Endothelial cell of umbilical vein (primary cell): ENCODE data around the gene MVD. TPM values are rescaled to one million over a fixed set of nuclear protein-coding genes. Genes with fewer than 3 reads are reported as not detected.

Experiments used
- BruUV-seq: library from RNA; stranded (reverse); fragments of 400-500 nt; replicated peaks from 2 replicates; lab custom pipeline; 2021; lab: Mats Ljungman, UMichigan
- CTCF ChIA-PET: fragments of 300-600, 350-600 bp; sonication (Branson Sonifier 250); formaldehyde crosslinking; loops from one replicate; lab custom pipeline; 2021; ENCODE audit warnings: antibody characterized with exemption, inconsistent platforms; lab: Charles Lee
- POLR2A ChIA-PET: fragments of 300-600, 350-600 bp; sonication (Branson Sonifier 250); formaldehyde crosslinking; loops from one replicate; lab custom pipeline; 2021; ENCODE audit warnings: antibody characterized with exemption, inconsistent platforms; lab: Charles Lee
- DNase-seq: peaks from one replicate; pipeline ENCODE4 v3.0.0-alpha.2; 2011; ENCODE audit warnings: low read depth, low spot score
- FAIRE-seq: peaks from 2 replicates; lab custom pipeline; 2011; peaks lifted over from hg19 to GRCh38; lab: Jason Lieb, UNC
- H2AFZ ChIP-seq: 2 replicates; pipeline ENCODE4 v1.6.0; 2012; ENCODE audit warnings: low read depth, low read length, control low read depth, inconsistent platforms
- H3K27ac ChIP-seq: 2 replicates; pipeline ENCODE4 v1.5.1; 2011; ENCODE audit warnings: low read depth, mild to moderate bottlenecking, control low read depth, low read length, moderate library complexity; ENCODE audit not compliant: insufficient read depth
- H3K27me3 ChIP-seq, 2 experiments: 2 replicates each; pipeline versions ENCODE4 v1.6.0 to v1.6.1; 2011; ENCODE audit warnings: low read length in 2 of 2, mixed read lengths in 1 of 2; ENCODE audit not compliant: control insufficient read depth in 2 of 2, insufficient read depth in 2 of 2
- H3K36me3 ChIP-seq, 2 experiments: 2 replicates in 1 of 2; 3 replicates in 1 of 2; pipeline ENCODE4 v1.5.1; 2011; ENCODE audit warnings: low read length in 2 of 2, mild to moderate bottlenecking in 1 of 2, moderate library complexity in 1 of 2; ENCODE audit not compliant: control insufficient read depth in 2 of 2, insufficient read depth in 2 of 2; ENCODE audit errors: extremely low read depth in 1 of 2
- H3K4me1 ChIP-seq: 3 replicates; pipeline ENCODE4 v1.5.1; 2011; ENCODE audit warnings: mild to moderate bottlenecking, low read length; ENCODE audit not compliant: control insufficient read depth, insufficient read depth; ENCODE audit errors: extremely low read depth
- H3K4me2 ChIP-seq: 2 replicates; pipeline ENCODE4 v1.6.1; 2011; ENCODE audit warnings: low read length, control low read depth, mixed read lengths; ENCODE audit not compliant: insufficient read depth
- H3K4me3 ChIP-seq, 3 experiments: fragments of 200-600 bp in 1 of 3; sonication (generic), shearing (Covaris generic) in 1 of 3; replicated peaks in 1 of 3; 2 replicates each; pipeline ENCODE4 v1.5.1; 2011 to 2016; ENCODE audit warnings: control low read depth in 3 of 3, low read length in 3 of 3, mild to moderate bottlenecking in 2 of 3, inconsistent platforms in 1 of 3, low read depth in 1 of 3, moderate library complexity in 1 of 3; ENCODE audit not compliant: insufficient read depth in 1 of 3
- H3K79me2 ChIP-seq: 2 replicates; pipeline ENCODE4 v1.6.0; 2012; ENCODE audit warnings: low read length, inconsistent platforms; ENCODE audit not compliant: control insufficient read depth, insufficient read depth
- H3K9ac ChIP-seq: replicated peaks from 2 replicates; pipeline ENCODE3; 2011; ENCODE audit warnings: low read length, control low read depth; ENCODE audit not compliant: insufficient read depth; ENCODE audit errors: extremely low read depth
- H3K9me1 ChIP-seq: replicated peaks from 3 replicates; pipeline ENCODE4 v1.6.0; 2011; ENCODE audit warnings: mild to moderate bottlenecking, low read length; ENCODE audit not compliant: control insufficient read depth, insufficient read depth; ENCODE audit errors: extremely low read depth
- H3K9me3 ChIP-seq: replicated peaks from 2 replicates; pipeline ENCODE4 v1.5.1; 2012; ENCODE audit warnings: low read length, inconsistent platforms; ENCODE audit not compliant: control insufficient read depth, insufficient read depth
- H4K20me1 ChIP-seq: replicated peaks from 2 replicates; pipeline ENCODE3; 2011; ENCODE audit warnings: mild to moderate bottlenecking, low read length; ENCODE audit not compliant: control insufficient read depth, insufficient read depth; ENCODE audit errors: extremely low read depth
- EZH2 ChIP-seq: IDR thresholded peaks from 2 replicates; pipeline ENCODE4 v1.6.1; 2012; ENCODE audit warnings: borderline replicate concordance, low read depth, mild to moderate bottlenecking, moderate library complexity, low read length, inconsistent platforms; ENCODE audit not compliant: severe bottlenecking
- FOS ChIP-seq: IDR thresholded peaks from 2 replicates; pipeline ENCODE4 v1.6.1; 2011; ENCODE audit warnings: mild to moderate bottlenecking, low read length, moderate library complexity, borderline replicate concordance; ENCODE audit not compliant: insufficient read depth
- GATA2 ChIP-seq: IDR thresholded peaks from 2 replicates; pipeline ENCODE4 v1.7.0; 2011; ENCODE audit warnings: low read depth, mild to moderate bottlenecking, moderate library complexity, mixed read lengths, low read length; ENCODE audit not compliant: insufficient read length, insufficient read depth
- JUN ChIP-seq: IDR thresholded peaks from 2 replicates; pipeline ENCODE4 v1.6.1; 2011; ENCODE audit warnings: borderline replicate concordance, low read depth; ENCODE audit not compliant: insufficient read length, insufficient read depth
- MYC ChIP-seq: IDR thresholded peaks from one replicate; pipeline ENCODE4 v1.6.1; 2011; ENCODE audit warnings: mild to moderate bottlenecking, low read depth, low read length
- POLR2AphosphoS5 ChIP-seq: IDR thresholded peaks from 2 replicates; pipeline ENCODE4 v1.6.1; 2012; ENCODE audit warnings: low read depth, mild to moderate bottlenecking, control low read depth, low read length, moderate library complexity; ENCODE audit not compliant: insufficient read depth
- dilution Hi-C: fragments of 300-500 bp; cut with MboI; formaldehyde crosslinking; loops from one replicate; pipeline ENCODE4 v1.15.0; 2019; ENCODE audit warnings: low sequenced_read_pairs; ENCODE audit not compliant: extremely low pct_ligation_motif_present
- intact Hi-C: fragments of 100-400 bp; cut with micrococcal nuclease; formaldehyde crosslinking; loops from one replicate; pipeline ENCODE4 v1.10.0; 2022
- polyA plus RNA-seq, 4 experiments: library from polyadenylated mRNA; depleted of rRNA in 3 of 4; stranded (reverse) in 3 of 4; unstranded in 1 of 4; fragments of >200 nt; gene quantifications; 2 replicates each; pipeline versions ENCODE4 v1.2.1 to v1.2.3, GENCODE V29; 2011 to 2012; ENCODE audit warnings: missing spikeins in 1 of 4
- total RNA-seq: library from RNA; stranded (reverse); gene quantifications from 2 replicates; pipeline ENCODE4 v1.2.3, GENCODE V29; 2021
- TF ChIP-seq, protein P1 (sequence below): IDR thresholded peaks from 2 replicates; pipeline ENCODE4 v1.6.1; 2011; ENCODE audit not compliant: insufficient read depth, insufficient read length
- TF ChIP-seq, protein P2 (sequence below), 2 donors: IDR thresholded peaks; 1 replicate in 1 of 2; 2 replicates in 1 of 2; pipeline ENCODE4 v1.5.1; 2011; ENCODE audit warnings: low read length in 2 of 2, mild to moderate bottlenecking in 2 of 2, moderate library complexity in 2 of 2, control low read depth in 1 of 2, inconsistent platforms in 1 of 2, low read depth in 1 of 2; ENCODE audit not compliant: insufficient read depth in 1 of 2; ENCODE audit errors: extremely low read depth in 1 of 2

MVD gene
- total and polyA plus RNA-seq, 2 donors (not counting 3 experiments of a cell fraction or from before 2014, with no cell fraction given) = 64.4 to 142 TPM

DNA sequence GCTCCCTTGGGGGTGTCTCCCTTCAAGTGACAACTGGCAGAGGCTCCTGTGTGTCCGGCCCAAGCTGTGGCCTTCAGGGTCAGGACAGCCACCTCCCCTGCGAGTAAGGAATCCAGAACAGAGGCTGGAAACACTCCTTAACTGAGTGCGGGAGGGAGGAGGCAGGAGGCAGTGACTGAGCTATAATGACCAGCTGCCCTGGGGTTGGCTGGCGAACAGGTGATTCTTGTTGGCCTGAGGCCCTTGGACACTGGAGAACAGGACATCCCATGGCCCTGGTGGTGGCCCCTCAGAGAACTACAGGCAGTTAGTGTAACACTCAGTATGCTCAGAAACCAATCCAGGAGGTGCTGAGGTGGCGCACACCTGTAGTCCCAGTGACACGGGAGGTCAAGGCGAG lies 32.9 kb upstream of the MVD start:
- H3K9me3 ChIP-seq = no peaks in the 10 kb centered on the region
- CTCF ChIA-PET = interaction anchor here (1.4 kb wide), 1 partner anchor 33 kb away, joined by 4 read pairs; the partner anchor contains the start of gene MVD
- H3K9ac ChIP-seq = no peak overlapping the region
- peaks cover 7% of the 10 kb centered on the region for H3K4me1 ChIP-seq
- no peak overlapping the region for H3K27ac ChIP-seq
- H3K36me3 ChIP-seq = peaks cover 4 to 21% of the 10 kb centered on the region in 2 experiments
- POLR2A ChIA-PET = no interaction called here
- no peaks in the 10 kb centered on the region for H3K79me2 ChIP-seq
- FAIRE-seq = no peak
- no peak for DNase-seq
- no peak overlapping the region for H2AFZ ChIP-seq
- TF ChIP-seq JUN (no peak), POLR2AphosphoS5 (no peak)
- TF ChIP-seq, protein P1, sequence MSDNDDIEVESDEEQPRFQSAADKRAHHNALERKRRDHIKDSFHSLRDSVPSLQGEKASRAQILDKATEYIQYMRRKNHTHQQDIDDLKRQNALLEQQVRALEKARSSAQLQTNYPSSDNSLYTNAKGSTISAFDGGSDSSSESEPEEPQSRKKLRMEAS = no peak
- H3K27me3 ChIP-seq = no peaks in the 10 kb centered on the region
- no peaks in the 10 kb centered on the region for H3K9me1 ChIP-seq
- dilution Hi-C loops (no loop called here), intact Hi-C loops (no loop called here)
- H3K4me2 ChIP-seq = no peak overlapping the region
- no peaks in the 10 kb centered on the region for H4K20me1 ChIP-seq
- no peak overlapping the region for H3K4me3 ChIP-seq
- no TSS peak for BruUV-seq

DNA sequence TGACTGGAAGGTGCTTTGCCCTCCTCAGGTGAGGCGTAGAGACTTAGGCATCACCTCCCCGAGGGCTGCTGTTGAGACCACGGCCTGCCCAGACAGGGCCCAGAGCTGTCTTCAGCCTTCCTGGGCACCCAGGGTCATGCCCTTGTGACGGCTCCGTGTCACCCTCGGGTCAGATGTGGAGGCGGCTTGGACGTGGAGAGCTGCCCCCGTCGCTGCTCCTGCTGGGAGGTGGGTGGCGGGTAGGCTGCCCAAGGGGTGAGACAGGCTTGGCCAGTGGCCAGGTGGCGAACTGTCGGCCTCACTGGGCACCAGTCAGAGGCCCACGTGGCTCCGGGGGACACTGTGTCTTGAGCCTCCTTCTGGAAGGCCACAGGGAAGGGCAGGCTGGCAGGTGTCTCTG lies 32.3 kb upstream of the MVD start:
- TF ChIP-seq FOS = no peak
- no peak for TF ChIP-seq MYC
- TF ChIP-seq, protein P2, sequence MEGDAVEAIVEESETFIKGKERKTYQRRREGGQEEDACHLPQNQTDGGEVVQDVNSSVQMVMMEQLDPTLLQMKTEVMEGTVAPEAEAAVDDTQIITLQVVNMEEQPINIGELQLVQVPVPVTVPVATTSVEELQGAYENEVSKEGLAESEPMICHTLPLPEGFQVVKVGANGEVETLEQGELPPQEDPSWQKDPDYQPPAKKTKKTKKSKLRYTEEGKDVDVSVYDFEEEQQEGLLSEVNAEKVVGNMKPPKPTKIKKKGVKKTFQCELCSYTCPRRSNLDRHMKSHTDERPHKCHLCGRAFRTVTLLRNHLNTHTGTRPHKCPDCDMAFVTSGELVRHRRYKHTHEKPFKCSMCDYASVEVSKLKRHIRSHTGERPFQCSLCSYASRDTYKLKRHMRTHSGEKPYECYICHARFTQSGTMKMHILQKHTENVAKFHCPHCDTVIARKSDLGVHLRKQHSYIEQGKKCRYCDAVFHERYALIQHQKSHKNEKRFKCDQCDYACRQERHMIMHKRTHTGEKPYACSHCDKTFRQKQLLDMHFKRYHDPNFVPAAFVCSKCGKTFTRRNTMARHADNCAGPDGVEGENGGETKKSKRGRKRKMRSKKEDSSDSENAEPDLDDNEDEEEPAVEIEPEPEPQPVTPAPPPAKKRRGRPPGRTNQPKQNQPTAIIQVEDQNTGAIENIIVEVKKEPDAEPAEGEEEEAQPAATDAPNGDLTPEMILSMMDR (IDR thresholded peaks at IDR 0.05; ENCODE audit: extremely low read depth in 1 of 2, insufficient read depth in 1 of 2, low read depth in 1 of 2, low read length in 2 of 2) = no peak
- no peak for TF ChIP-seq POLR2AphosphoS5
- no peak for TF ChIP-seq GATA2
- TF ChIP-seq EZH2 = no peak
- H3K9me1 ChIP-seq = no peaks in the 10 kb centered on the region
- peaks cover 2% of the 10 kb centered on the region for H3K4me1 ChIP-seq
- DNase-seq (no peak), FAIRE-seq (no peak)
- no peak overlapping the region for H3K27ac ChIP-seq
- ChIA-PET CTCF (interaction anchor here (1.4 kb wide), 1 partner anchor 33 kb away, joined by 4 read pairs; the partner anchor contains the start of gene MVD), POLR2A (no interaction called here)
- H3K79me2 ChIP-seq = no peaks in the 10 kb centered on the region
- no peak overlapping the region for H3K4me2 ChIP-seq
- no peaks in the 10 kb centered on the region for H3K9me3 ChIP-seq
- H3K4me3 ChIP-seq = no peak overlapping the region
- no peaks in the 10 kb centered on the region for H4K20me1 ChIP-seq
- H3K27me3 ChIP-seq = no peaks in the 10 kb centered on the region
- no peak overlapping the region for H2AFZ ChIP-seq
- intact Hi-C loops (no loop called here), dilution Hi-C loops (no loop called here)
- peaks cover 4 to 21% of the 10 kb centered on the region in 2 experiments for H3K36me3 ChIP-seq
- no peak overlapping the region for H3K9ac ChIP-seq
- no TSS peak for BruUV-seq
